ENCODE results near the gene WNK4.

GRCh38 chr17:42845918-42846593 lies 65.6 kb downstream of the WNK4 start:
- TF ChIP-seq ZNF8 (CRISPR knock-in tag; IDR thresholded peaks at IDR 0.05): no peak
- no peak for TF ChIP-seq ZFP3 (CRISPR knock-in tag; IDR thresholded peaks at IDR 0.05)
- no peak for TF ChIP-seq PATZ1 (CRISPR knock-in tag; IDR thresholded peaks at IDR 0.05; ENCODE audit: borderline replicate concordance)
- TF ChIP-seq BACH2 (CRISPR knock-in tag; IDR thresholded peaks at IDR 0.05; ENCODE audit: borderline replicate concordance): no peak
- TF ChIP-seq, protein P1, sequence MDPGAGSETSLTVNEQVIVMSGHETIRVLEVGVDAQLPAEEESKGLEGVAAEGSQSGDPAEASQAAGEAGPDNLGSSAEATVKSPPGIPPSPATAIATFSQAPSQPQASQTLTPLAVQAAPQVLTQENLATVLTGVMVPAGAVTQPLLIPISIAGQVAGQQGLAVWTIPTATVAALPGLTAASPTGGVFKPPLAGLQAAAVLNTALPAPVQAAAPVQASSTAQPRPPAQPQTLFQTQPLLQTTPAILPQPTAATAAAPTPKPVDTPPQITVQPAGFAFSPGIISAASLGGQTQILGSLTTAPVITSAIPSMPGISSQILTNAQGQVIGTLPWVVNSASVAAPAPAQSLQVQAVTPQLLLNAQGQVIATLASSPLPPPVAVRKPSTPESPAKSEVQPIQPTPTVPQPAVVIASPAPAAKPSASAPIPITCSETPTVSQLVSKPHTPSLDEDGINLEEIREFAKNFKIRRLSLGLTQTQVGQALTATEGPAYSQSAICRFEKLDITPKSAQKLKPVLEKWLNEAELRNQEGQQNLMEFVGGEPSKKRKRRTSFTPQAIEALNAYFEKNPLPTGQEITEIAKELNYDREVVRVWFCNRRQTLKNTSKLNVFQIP (CRISPR knock-in tag; IDR thresholded peaks at IDR 0.05; ENCODE audit: borderline replicate concordance, low read depth): no peak
- TF ChIP-seq TSHZ2 (CRISPR knock-in tag; IDR thresholded peaks at IDR 0.05): no peak
- no peak for TF ChIP-seq CSDC2 (CRISPR knock-in tag; IDR thresholded peaks at IDR 0.05)
- TF ChIP-seq ARNTL (CRISPR knock-in tag; IDR thresholded peaks at IDR 0.05; ENCODE audit: borderline replicate concordance, low read depth): no peak
- TF ChIP-seq, protein P2, sequence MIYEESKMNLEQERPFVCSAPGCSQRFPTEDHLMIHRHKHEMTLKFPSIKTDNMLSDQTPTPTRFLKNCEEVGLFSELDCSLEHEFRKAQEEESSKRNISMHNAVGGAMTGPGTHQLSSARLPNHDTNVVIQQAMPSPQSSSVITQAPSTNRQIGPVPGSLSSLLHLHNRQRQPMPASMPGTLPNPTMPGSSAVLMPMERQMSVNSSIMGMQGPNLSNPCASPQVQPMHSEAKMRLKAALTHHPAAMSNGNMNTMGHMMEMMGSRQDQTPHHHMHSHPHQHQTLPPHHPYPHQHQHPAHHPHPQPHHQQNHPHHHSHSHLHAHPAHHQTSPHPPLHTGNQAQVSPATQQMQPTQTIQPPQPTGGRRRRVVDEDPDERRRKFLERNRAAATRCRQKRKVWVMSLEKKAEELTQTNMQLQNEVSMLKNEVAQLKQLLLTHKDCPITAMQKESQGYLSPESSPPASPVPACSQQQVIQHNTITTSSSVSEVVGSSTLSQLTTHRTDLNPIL (CRISPR knock-in tag; IDR thresholded peaks at IDR 0.05; ENCODE audit: low read depth): no peak
- TF ChIP-seq ZNF70 (CRISPR knock-in tag; IDR thresholded peaks at IDR 0.05): no peak
- TF ChIP-seq SNAI2 (CRISPR knock-in tag; IDR thresholded peaks at IDR 0.05): no peak
- no peak for TF ChIP-seq ISL1 (CRISPR knock-in tag; IDR thresholded peaks at IDR 0.05)
- TF ChIP-seq, protein P3, sequence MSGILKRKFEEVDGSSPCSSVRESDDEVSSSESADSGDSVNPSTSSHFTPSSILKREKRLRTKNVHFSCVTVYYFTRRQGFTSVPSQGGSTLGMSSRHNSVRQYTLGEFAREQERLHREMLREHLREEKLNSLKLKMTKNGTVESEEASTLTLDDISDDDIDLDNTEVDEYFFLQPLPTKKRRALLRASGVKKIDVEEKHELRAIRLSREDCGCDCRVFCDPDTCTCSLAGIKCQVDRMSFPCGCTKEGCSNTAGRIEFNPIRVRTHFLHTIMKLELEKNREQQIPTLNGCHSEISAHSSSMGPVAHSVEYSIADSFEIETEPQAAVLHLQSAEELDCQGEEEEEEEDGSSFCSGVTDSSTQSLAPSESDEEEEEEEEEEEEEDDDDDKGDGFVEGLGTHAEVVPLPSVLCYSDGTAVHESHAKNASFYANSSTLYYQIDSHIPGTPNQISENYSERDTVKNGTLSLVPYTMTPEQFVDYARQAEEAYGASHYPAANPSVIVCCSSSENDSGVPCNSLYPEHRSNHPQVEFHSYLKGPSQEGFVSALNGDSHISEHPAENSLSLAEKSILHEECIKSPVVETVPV (CRISPR knock-in tag; IDR thresholded peaks at IDR 0.05): no peak
